T1000 (cell line): ENCODE results near the gene TPSAB1.

Experiments used
- DNase-seq: peaks from one replicate; lab custom pipeline; 2025; ENCODE audit warnings: mixed read lengths; lab: John Stamatoyannopoulos, UW

Gene TPSAB1

GRCh38 chr16:1210461-1210860, 30.0 kb upstream of the TPSAB1 start:
- DNase-seq, result no peak

GRCh38 chr16:1211451-1212268, 28.8 kb upstream of the TPSAB1 start:
- DNase-seq, result no peak

GRCh38 chr16:1212616-1213194, 27.8 kb upstream of the TPSAB1 start:
- DNase-seq, result no peak

GRCh38 chr16:1213231-1213630, 27.3 kb upstream of the TPSAB1 start:
- DNase-seq, result no peak

- no peak for DNase-seq
Observed at GRCh38 chr16:1213796-1214372, 26.6 kb upstream of the TPSAB1 start.

GRCh38 chr16:1214719-1215118, 25.8 kb upstream of the TPSAB1 start:
- DNase-seq, result no peak

- DNase-seq, result no peak
Observed at GRCh38 chr16:1215574-1216295, 24.8 kb upstream of the TPSAB1 start.

- DNase-seq, result no peak
Observed at GRCh38 chr16:1216296-1216619, 24.2 kb upstream of the TPSAB1 start.

GRCh38 chr16:1216681-1217400, 23.7 kb upstream of the TPSAB1 start:
- DNase-seq, result no peak

- no peak for DNase-seq
Observed at GRCh38 chr16:1217526-1217925, 23.0 kb upstream of the TPSAB1 start.

GRCh38 chr16:1218061-1218929, 22.2 kb upstream of the TPSAB1 start:
- DNase-seq, result no peak

- DNase-seq, result no peak
Observed at GRCh38 chr16:1218930-1219611, 21.4 kb upstream of the TPSAB1 start.

GRCh38 chr16:1220098-1220728, 20.3 kb upstream of the TPSAB1 start:
- no peak for DNase-seq

GRCh38 chr16:1220841-1221627, 19.5 kb upstream of the TPSAB1 start:
- no peak for DNase-seq

- no peak for DNase-seq
Observed at GRCh38 chr16:1221628-1222552, 18.6 kb upstream of the TPSAB1 start.

- no peak for DNase-seq
Observed at GRCh38 chr16:1222553-1223354, 17.8 kb upstream of the TPSAB1 start.
